Eye (tissue), 1 donor: ENCODE measurements around the gene ARHGEF6.

Experiments used
- DNase-seq: peaks from one replicate; pipeline ENCODE4 v3.0.0-alpha.2; 2015

ARHGEF6 gene

GRCh38 chrX:136643243-136643642, 137.5 kb downstream of the ARHGEF6 start:
- no peak for DNase-seq

GRCh38 chrX:136639506-136640176, 141.1 kb downstream of the ARHGEF6 start:
- no peak for DNase-seq

GRCh38 chrX:136636121-136636520, 144.6 kb downstream of the ARHGEF6 start:
- DNase-seq, result no peak

- no peak for DNase-seq
Observed at GRCh38 chrX:136635235-136635634, 145.5 kb downstream of the ARHGEF6 start.

GRCh38 chrX:136630881-136631280, 149.9 kb downstream of the ARHGEF6 start:
- DNase-seq, result no peak

- no peak for DNase-seq
Observed at GRCh38 chrX:136629084-136629750, 151.5 kb downstream of the ARHGEF6 start.

GRCh38 chrX:136627409-136627808, 153.3 kb downstream of the ARHGEF6 start:
- DNase-seq, result no peak

GRCh38 chrX:136626891-136627290, 153.8 kb downstream of the ARHGEF6 start:
- no peak for DNase-seq

GRCh38 chrX:136626237-136626636, 154.5 kb downstream of the ARHGEF6 start:
- no peak for DNase-seq

- DNase-seq, result no peak
Observed at GRCh38 chrX:136625246-136625645, 155.5 kb downstream of the ARHGEF6 start.

GRCh38 chrX:136623396-136623795, 157.3 kb downstream of the ARHGEF6 start:
- no peak for DNase-seq

GRCh38 chrX:136622568-136622967, 158.2 kb downstream of the ARHGEF6 start:
- DNase-seq, result no peak

GRCh38 chrX:136620780-136621179, 160.0 kb downstream of the ARHGEF6 start:
- DNase-seq, result no peak

- no peak for DNase-seq
Observed at GRCh38 chrX:136619899-136620505, 160.7 kb downstream of the ARHGEF6 start.

GRCh38 chrX:136616987-136617685, 163.6 kb downstream of the ARHGEF6 start:
- DNase-seq, result no peak
